NOMO-1 treated with dmso at 0.1 percent for 144 hours (cell line): Measurements from ENCODE around the gene FCRL1.

ENCODE experiments used
- DNase-seq: peaks from one replicate; lab custom pipeline; 2025; ENCODE audit not compliant: unreplicated experiment; lab: John Stamatoyannopoulos, UW

FCRL1 gene, protein sequence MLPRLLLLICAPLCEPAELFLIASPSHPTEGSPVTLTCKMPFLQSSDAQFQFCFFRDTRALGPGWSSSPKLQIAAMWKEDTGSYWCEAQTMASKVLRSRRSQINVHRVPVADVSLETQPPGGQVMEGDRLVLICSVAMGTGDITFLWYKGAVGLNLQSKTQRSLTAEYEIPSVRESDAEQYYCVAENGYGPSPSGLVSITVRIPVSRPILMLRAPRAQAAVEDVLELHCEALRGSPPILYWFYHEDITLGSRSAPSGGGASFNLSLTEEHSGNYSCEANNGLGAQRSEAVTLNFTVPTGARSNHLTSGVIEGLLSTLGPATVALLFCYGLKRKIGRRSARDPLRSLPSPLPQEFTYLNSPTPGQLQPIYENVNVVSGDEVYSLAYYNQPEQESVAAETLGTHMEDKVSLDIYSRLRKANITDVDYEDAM

DNA sequence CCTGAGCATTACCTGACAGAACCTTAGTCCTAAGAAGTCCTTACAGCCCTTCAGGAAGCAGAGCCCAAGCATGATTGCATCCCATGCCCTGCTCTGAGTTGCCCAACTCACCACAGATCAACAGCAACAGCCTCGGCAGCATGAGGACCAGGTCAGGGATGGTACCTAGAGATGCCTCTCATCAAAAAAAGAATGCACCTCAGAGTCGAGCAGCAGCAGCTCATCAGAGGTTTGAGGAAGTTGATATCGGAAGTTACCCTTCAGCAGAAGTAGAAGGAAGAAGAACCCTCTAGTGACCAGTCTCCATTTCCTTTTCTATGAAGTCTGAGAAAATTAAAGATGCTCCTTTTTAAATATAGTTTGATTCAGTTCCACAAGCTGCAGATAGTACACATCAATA is at the start of gene FCRL1:
FCRL1 (minus strand) TSS at position 225 of the 400 bp plus-strand sequence; CDS start at position 142, 83 bp downstream.
- peak; percentile 60 for DNase-seq

DNA sequence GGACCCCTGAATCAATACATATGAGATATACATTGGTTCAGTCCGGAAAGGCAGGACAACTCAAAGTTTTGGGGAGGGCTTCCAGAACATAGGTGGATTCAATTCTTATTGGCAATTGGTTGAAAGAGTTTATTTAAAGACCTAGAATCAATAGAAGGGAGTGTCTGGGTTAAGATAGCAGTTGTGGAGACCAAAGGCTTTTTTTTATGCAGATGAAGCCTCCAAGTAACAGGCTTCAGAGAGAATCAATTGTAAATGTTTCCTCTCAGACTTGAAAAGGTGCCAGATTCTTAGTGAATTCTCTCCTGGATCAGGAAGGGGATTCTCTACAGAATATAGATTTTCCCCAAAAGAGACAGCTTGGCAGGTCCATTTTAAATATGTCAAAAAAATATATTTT is 48.7 kb upstream of the FCRL1 start:
- no peak for DNase-seq

DNA sequence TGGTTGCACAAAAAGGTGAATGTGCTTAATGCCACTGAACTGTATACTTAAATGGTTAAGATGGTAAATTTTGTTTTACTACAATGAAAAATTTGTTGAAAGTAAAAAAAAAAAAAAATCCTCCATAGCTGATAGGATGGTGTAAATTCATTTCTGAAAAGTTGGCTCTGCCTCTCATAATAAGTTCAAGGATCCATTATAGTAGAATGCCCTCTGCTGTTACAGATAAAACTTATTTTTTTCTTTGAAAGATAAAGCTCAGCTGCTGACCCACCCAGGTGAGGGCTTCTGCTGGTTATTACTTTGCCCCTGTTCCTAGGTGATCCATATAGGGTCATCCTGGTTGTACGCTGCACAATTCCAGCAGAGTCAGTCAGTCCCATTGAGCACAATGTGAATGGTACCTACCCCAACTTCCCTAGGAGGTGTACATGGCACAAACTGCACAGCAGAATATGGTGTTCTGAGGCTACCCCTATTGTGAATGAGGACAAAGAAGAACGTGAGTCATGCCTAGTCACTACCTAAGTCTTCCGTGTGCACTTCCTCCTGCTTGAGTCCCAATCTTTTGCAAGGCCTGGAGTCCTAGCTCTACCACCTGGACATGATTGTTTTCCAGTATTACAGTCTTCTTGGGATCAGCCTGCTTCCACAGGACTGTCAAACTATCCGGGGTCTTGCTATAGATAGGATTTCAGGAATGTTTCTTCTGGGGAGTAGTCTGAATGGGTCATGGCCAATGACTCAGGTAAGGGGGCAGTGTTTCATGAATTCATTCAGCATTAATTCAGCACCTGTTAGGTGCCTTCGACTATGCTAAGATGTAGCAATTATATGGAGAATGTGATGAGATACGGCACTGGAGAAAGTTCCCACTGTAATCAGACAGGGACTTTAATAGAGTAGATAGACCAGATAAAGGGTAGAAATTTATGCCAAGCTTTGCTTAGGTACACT is 42.5 kb upstream of the FCRL1 start:
- DNase-seq = no peak

DNA sequence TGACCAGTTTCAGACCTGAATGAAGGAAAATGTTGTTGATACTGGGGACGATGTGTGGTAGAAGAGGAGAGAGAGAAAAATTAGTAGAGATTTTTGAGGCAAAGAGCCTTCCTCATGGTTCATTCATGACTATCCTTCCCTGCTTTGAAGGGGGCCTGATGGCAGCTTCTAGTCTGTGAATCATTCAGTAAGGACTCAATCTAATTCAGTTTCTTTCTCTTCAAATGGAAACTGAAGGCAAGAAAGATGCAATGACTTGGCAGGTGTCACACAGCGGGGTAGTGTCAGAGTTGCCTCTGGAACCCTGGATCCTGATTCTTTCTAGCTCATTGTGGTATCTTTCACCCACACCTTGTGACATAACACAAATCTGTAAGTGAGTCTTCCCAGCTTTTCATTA is 36.6 kb upstream of the FCRL1 start:
- no peak for DNase-seq

DNA sequence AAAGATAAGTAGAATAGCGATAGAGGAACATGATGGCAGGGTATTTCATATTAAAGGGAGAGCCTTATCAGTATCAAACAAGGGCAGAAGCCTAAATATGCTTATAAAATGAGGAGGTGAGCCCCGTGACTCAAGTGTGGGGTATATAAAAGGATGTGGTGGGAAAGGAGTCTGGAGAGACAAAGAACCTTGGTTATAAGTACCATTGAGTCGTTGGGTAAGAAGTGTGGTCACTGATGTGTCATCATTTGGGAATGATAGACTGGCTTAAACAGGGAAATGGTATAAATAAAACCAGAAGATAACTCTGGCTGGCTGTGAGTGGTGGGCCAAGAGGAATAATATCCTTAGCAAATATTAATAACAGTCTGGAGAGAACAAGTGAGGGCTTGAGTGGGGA is 32.6 kb upstream of the FCRL1 start:
- no peak for DNase-seq

DNA sequence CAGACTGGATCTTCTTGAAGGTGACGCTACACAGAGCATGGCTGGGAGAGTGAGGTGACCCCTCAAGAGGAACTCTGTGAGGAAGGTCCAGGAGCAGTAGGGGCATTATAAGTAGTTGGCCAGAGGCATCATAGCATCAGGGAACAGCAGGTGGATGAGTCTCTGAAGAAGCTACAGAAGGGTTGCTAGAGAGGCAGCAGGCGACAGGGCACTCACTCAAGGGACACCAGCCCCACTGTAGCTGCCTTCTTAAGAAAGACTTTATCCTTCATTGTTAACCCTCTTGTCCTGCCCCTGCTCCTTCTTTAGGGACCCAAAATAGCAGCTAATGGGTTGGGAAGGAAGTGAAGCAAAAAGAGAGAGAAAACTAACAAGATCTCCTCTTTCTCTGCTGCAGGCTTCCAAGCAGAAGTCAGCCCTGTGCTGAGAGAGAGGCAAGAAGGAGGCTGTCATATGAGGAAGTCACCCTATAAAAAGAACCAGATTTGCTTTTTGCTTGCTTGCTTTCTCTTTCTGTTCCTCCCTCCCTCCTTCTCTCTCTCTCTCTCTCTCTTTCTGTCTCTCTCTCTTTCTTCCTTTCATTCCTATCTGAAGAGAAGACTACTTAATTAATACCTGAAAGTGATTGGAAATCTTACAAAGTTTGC is 29.4 kb upstream of the FCRL1 start:
- peak; percentile 67 for DNase-seq

DNA sequence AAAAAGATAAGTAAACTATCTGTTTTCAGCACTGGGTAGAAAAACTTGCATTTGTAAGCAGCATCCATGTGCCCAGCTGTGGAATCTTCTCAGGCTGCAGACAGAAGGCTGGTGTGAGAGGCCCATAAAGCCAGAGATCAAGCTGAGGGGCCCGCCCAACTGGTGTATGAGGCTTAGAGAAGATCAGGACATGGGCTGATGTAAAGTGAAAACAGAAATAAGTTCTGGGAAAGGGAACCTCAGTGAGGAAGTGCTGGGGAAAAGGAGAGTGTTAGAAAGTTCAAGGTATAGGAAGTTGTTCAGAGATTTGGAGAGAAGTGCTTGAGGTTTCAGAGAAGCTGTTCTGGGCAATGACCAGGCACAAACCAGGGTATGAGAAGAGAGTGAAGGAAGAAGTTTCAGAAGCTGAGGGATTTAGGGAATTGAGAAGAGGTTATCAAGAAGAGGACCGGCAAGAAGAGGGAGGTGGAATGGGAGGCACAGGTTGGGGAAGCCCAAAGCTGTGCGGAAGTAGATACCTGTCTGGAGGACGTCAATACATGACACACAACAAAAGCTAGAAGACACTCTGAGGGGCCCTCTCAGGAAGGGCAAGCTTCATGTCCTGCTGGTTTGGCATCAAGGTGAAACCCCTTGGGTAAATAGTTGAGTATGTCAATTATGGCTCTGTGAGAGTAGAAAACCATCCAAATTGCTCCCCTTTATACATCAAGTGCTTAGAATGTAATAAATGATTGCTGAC is 24.3 kb upstream of the FCRL1 start:
- no peak for DNase-seq

DNA sequence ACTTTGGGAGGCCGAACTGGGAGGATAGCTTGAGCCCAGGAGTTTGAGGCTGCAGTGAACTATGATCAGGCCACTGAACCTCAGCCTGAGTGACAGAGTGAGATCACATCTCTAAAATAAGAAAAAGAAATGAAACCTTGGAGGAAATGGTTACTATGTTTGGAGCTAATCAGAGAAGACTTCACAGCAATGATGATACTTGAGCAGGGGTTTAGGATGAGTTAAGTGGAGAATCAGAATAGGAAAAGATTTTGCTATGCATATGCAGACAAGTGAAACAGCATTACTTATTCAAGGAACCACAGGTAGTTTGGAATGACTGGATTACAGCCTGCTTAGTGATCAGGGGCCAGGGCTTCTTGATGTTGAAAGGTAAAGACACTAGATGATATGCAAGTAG is 23.0 kb upstream of the FCRL1 start:
- DNase-seq = no peak

DNA sequence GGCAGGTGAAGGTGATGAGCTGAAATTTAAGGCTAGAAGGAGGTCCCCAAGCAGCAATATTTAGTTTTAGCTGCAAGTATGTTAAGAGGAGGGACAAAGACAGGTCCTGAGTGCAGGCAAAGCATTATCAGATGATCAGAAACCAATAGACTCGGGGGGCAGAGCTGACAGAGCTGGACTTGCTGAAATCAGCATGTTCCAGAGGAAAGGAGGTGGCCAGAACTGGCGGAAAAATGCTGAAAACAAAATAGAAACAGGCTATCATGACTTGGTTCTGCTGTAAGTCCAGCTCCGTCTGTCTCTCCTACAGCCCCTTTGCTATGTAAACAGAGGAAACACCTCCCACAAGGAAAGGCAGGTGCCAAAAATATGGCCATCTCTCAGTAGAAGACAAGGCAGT is 21.8 kb upstream of the FCRL1 start, which contains the start of gene CD5L:
CD5L (minus strand) TSS at position 101 of the 400 bp plus-strand sequence. CDS start 107 bp downstream, outside the sequence.
- DNase-seq = no peak

DNA sequence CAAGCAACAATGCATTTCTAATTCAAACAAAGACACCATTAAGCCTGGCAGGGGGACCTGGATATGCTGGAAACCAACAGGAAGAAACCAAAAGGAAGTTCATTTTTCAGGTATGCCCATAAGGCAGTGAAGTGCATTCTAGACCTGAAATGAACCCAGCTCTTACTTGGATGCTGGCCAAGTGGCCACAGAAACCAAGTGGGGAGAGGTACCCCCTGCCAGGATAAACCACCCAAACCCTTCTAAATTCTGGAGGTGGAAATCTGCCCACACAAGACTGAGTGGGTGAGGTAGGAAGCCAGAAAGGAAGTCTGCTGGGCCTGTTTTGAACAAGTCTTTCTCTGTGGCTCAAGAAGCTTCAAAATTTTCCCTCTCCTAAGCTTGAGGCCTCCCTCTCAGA is 19.0 kb upstream of the FCRL1 start:
- no peak for DNase-seq

DNA sequence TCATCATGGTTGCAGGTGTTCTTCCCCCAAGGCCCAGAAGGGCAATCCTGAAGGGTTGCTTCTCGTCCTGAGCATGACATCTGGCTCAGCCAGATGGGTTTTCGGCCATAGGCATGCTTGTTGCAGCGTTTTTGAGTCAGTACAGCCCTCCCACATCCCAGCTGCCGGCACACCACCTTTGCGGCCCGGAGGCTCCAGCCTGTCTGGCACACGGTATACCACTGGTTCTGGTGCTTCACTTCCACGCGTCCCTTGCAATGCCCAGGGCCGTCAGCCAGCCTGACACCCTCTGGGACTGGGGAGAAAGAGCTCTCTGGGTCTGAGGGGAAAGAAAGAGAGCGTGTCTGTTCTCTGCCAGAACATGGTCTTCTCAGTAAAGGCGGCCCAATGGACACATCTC is 14.5 kb upstream of the FCRL1 start:
- no peak for DNase-seq

DNA sequence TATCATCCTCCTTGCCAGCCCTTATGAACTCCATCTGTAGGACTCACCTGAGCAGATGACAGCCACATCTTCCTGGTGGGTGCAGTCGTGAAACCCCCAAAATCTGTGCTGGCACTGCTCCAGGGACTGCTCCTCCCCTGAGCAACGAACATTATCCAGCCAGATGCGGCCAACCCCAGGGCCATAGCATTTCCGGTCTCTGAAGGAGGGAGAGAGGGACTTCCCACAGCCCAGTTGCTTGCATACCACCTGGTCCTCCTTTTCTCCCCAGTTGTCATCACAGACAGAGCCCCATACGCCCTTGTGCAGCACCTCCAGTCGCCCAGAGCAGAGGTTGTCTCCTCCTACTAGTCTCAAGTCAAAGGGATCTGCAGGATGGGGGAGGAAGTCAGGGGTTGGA is 13.2 kb upstream of the FCRL1 start:
- no peak for DNase-seq

DNA sequence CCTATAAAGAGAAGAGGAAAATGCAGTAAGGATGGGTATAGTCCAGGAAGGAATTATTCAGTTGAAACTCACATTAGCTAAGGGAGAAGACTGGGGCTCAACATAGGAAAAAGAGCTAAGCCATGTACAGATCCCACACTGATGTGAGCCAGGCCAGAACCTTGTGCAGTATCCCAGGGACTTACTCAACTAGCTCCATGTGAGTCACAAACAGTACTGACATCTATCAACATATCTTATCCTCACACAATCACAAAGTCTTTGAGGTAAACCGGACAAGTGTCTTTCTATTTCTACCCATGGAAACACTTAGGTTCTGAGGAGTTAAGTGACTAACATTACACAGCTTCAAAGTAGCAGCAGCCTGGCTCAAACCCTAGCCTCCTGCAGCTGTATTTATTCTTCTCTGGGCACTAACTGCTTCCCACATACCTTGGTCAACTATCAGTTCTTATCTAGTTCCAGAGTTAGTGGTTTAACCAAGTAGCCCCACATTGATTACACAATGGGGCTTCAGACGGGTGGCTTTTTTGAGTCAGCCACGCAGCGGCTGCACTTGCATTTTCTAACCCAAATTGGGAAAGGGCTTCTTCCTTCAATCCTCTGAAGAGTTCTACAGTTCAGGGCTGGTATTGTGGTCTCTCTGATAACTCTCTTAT is 12.2 kb upstream of the FCRL1 start:
- peak; percentile 40 for DNase-seq

DNA sequence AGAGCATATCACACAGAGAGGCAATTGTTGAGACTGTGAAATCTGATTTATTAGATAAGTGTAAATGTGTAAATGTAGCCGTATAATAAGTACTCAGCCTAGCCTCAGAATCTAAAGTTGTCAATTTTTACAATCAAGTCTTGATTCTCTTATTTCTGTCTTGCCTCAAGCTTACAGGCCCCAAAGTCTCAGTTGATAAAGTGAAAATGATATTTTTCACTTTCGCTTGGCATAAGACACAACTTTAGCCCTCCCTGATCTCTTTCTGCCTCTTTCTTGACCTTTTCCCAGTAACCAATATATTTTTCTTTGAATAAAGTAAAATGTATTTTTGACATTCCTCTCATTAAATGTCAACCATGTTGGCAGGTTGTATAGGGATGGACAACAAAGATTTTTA is 11.0 kb upstream of the FCRL1 start:
- DNase-seq = no peak

DNA sequence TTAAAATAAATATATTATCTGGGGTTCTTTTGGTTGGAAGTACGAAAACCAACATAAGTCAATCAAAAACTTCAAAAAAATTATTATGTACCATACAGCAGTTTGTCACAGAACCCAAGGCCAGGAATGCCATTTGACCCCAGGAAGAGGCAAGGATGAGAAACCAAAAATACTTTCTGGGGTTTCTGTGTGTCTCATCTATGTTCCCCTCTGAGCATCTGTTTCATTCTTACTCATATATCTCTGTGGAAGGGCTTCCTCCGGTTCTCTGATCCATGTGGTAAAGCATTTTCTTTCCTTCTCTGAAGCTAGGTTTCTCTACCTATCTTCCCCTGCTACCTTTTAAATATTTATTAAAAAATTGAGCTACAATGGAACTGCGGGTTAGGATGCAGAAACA is 9.8 kb upstream of the FCRL1 start:
- DNase-seq = no peak

DNA sequence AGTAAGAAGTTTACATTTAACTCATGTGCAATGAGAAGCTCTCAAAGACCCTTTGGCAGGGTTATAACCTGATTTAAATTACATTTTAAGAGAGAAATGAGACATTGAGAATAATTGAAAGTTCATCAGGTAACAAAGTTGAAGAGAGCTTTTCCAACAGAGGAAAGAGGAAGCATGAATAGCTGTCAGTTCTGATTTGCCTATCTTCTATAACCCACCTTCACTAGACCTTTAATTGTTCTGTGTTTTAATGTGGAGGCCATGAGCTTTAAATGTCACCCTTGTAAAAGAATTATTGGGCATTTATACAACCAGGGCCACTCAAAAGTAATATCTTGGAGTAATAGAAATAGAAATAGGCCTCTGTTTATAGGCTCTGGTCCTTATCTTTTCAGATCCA is 9.3 kb upstream of the FCRL1 start:
- no peak for DNase-seq

DNA sequence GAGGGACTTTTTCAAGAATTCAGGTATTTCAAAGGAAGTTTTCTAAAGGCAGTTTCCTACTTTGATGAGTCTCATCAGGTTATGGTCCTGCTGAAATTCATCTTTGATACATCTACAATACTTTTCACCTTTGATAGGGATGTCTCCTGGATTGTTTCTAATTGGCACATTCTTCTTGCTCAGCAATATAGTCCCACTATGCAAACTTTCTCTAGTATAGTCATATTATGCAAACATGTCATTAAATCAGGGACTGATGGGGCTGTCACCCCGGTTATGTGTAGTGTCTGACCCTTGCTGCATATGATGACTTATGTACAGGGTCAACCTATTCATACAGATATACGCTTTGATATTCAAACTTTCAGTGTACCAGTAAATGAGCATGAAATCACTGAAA is 379 bp upstream of the FCRL1 start:
- no peak for DNase-seq

DNA sequence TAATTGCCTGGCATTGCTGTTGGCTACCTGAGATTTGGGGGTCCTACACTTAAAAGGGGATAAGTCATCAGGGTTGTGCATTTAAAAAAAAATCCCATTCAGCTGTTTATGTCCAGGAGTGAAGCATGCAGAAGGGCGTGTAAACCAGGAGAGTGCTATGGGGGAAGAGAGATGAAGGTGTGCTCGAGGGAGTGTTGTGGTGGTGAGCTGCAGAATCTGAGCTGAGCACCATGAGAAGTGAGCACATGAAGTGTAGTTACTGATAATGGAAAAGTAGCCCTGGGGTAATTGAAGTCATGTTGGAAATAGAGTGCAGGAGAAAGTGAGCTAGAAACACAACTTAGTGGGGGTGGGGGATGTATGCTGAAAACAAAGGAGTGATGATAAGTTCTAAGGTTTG is 705 bp downstream of the FCRL1 start:
- DNase-seq = no peak

DNA sequence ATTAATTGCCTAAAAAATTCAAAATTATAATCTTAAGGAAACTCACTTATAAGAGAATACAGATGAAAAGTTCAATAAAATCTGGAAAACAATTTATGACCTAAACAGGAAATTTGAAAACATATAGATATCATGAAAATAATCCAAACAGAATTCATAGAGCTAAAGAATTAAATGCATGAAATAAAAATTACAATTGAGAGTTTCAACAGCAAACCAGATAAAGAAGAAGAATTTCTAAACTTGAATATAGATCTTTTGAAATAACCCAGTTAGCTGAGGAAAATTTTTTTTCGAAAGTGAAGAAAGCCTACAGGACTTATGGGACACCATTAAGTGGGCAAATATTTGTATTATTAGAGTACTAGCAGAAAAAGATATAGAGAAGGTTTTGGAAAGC is 6.7 kb downstream of the FCRL1 start:
- no peak for DNase-seq

DNA sequence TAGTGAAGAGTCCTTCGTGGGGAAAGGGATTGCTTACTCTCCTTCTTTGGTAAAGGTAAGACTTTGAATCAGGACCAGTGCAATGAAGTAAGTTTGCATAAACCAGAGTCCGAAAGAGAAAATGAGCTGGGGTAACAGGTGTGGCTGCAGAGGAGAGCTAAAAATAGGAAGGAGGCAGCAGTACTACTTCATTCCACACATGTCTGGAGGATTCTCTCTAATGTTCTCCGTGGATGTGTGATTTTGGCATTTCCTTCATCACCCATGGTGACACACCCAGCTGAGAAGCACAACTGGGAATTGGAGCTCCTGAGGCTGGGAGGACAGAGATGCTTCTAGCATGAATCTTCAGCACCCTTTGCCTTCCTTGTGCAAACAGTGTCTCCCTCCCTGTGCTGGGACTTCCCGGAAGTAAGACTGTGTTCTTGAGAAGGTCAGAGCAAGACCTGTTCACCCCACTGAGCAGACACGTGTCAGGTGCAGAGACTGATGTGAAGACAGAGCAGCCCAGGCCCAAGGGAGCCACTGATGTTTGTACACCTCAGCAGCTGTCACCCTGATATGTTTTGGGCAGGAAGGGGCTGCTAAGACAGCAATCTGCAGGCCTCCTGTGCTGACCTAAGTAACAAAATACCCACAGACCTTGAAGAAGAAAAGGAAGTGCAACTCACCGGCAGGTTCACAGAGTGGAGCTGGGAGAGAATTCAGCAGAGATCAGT is 13.3 kb downstream of the FCRL1 start:
- DNase-seq = no peak
